Renal cortical epithelial cell (primary cell): Measurements from ENCODE around the gene PRKN. TPM values are rescaled to one million over a fixed set of nuclear protein-coding genes. Genes with fewer than 3 reads are reported as not detected.

ENCODE experiments used
- DNase-seq: peaks from one replicate; pipeline ENCODE4 v3.0.0-alpha.2; 2011; ENCODE audit warnings: low read depth
- total RNA-seq: library from RNA; depleted of rRNA; stranded (reverse); fragments of >200 nt; gene quantifications from 2 replicates; pipeline ENCODE4 v1.2.3, GENCODE V29; 2014

PRKN gene
- total RNA-seq, 1 donor from 2014 or later = 3.6 TPM

DNA sequence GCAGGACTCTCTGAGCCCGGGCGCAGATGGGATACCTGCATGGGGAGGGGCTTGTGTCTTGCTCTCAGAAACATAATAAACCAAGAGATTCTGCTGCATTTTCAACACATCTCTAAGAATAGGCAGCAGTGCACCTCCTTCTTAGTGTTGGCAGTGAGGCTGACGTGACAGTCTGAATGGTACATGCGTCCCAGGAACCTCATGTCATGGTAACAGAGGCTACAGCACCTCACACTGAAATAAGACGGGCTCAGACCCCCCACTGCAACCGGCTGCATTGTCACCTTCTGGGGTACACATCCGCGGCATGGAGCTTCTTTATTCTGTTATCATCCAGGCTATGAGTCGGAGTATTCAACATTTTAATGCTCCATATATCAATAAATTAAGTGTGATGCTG is 1056.4 kb downstream of the PRKN start:
- DNase-seq = no peak

DNA sequence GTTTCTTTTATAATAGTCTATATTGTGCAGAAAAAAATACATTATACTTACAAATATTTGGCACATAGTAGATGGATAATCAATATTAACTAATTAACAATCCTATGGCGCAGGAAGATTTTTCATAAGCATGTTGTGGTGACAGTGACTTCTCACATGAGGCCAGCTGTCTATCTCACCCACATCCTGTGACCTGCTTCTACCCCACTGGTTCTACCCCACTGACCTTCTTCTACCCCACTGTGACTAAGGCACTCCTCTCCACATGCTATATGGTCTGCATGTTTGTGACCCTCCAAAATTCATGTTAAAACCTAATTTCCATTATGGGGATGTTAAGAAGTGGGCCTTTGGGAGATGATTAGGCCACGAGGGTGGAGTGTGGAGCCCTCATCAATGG is 1058.9 kb downstream of the PRKN start:
- no peak for DNase-seq

DNA sequence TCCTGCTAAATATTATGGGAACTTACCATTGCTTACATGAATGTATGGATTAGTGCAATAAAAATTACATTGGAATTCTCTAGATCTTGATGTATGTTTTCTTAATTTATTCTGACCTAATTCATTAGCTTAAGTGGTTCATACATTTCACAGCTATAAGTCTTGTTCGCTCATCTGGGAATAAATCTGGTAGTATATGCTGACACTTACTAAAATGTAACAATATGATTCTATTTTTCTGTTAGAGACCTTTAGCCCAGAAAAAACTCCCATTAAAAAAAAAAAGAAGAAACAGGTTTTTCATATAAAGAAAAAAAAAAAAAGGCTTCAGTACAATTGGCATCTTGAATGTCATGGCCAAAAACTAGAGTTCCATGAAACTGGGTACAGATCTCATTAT is 1059.6 kb downstream of the PRKN start:
- DNase-seq = no peak

DNA sequence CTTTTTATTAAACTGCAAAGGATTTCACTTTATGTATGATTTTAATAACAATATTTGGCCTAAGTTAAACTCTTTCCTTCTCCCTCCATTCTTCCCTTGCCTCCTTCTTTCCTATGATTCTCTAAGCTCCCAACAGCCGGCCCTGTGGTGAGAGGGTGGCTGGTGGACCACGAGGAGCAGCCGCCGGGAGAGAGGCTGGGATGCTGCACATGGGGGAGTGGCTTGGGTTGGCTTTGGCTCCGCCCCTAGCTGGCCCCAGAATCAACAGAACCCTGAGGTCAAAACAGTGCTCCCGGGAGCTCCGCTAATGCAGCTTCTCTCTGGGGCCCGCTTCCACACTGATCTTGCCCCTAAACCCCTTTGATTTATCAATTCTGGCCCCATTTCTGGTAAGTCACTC is 1063.9 kb downstream of the PRKN start:
- DNase-seq = no peak

DNA sequence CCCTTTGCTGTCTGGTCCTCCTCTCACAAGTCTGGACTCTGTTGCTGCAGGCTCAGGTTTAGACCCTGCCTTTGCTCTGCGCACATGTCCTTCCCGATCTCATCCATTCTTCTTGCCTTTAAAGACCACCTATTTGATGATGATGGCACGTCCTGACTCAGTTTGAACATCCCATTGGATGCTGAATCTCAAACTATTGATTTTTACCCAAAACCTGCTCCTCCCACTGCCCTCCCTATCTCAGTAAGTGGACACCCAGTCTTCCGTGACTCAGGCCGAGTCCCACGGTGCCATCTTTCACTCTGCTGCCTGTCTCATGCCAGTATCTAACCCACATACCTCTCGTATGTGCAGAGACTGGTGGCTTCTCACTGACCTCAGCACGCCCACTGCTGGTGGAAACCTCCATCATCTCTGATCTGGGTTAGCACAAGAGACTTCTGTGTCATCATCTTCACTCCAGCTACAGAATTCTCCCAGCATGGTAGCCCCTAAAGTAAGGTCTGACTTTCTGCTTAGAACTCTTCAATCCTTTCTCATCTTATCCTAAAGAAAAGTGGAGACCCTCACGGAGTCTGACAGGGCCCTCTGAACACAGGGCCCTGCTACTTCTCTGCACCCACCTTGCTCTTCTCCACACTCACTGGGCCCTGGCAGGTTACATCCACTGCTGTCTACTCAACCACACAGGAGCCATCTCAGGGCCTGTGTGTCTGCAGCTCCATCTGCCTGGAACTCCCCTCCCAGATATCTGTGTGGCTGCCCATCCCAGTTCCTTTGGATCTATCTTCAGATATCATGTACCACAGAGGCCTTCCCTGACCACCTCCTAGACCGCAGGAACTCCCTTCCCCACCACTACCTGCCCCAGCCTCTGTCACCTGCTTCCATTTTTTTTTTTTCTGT is 1066.6 kb downstream of the PRKN start:
- DNase-seq = no peak

DNA sequence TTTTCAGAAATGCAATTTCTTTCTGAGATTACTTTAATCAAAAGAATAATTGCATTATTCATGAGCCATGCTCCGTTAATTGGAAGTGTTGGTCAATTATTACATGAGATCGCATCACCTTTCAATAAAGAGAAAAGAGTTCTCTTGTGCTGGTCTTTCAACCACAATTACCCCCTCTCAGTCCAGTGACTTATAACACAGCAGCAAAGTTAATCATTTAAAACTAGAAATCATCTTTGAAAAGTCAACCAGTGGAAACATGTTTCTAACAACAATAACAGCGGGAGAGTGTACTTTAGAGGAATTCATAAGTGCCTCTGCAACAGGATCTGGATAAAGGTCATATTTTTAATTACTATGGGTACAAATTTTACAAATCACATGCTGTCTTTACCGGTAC is 1069.4 kb downstream of the PRKN start:
- DNase-seq = peak; percentile 95

DNA sequence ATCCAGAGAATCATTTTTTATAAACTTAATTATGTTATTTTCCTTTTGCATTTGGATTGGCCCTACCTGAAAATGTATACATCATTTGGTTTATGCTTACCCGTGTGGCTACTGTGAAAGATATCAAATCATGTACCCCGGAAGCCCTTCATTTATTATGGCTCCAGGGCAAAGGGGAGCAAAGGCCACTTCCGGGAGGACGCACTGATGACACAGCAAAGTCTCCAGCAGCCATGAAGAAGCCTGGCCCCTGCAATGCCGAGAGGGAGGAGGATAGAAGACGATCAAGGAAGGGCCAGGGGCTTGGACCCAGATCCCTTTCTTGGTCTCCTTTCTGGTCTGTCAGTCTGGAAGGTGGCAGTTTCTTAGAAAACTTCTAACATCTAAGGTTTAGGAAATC is 1073.4 kb downstream of the PRKN start:
- no peak for DNase-seq

DNA sequence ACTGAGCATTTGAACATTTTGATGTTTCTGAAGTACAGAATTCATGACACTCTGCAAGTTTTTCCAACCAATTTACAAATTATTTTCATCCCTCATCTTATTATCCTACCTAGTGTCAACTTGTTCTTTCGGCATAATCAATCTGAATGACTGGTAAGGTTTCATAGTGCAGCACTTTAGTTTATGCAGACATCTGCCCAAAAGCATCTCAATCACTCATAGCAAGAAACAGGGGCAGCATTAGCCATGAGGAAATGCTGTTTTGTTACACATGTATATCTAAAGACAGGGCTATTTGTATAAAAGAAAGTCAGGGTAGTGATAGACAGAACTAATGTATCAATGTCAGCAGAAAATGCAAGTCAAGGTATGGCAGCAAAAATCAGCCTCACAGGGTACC is 1075.6 kb downstream of the PRKN start:
- no peak for DNase-seq

DNA sequence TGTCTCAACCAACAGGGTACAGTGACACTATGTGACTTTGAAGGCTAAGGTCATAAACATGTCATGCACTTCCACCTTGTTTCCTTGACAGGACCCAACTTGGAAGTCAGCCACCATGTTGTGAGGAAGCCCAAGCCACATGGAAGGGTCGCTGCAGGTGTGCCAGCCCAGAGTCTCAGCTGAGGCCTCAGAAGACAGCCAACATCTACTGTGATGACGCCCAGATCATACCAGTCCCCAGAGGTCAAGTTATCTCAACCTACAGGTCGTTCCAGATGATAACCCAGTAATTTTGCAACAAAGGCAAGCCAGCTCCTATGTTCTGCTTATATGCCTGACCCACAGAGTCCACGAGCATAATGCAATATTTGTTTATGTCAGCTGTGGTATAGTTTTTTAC is 1077.7 kb downstream of the PRKN start:
- DNase-seq = no peak

DNA sequence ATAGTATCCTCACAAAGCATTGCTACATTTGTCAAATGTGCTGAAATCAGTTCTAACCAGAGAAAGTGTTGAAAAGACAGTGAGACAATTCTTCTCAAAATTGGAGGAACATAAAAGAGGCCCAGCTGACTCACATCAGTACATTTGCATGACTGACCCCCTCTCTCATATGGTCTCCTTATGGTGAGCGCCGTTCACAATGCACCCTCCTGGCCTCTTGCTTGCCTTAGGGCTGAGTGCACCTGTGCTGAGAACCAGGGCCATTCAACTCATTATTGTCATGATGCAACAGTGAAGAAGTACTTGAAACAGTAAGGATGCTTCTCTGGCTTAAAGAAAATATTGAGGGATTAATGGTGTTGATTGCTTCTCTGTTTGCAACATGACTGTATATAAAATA is 1078.5 kb downstream of the PRKN start:
- no peak for DNase-seq

DNA sequence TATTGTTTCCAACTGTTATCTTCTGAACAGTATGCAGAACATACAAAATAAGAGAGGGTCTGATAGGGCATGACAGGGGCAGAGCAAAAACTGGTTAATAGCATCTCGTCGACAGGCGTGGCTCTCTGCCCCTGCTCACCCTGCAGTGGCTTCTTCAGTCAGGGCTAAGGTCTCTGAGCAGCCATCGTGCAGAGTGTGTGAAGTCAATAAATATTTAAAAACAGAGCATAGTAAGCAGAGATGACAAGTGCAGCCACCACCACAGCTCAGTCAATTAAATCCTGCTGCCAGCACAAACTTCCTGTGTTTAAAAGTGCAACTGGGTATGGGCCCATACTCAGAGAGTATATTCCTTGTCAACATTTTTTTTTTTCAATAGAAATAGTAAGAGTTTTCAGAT is 1080.3 kb downstream of the PRKN start:
- DNase-seq = no peak

DNA sequence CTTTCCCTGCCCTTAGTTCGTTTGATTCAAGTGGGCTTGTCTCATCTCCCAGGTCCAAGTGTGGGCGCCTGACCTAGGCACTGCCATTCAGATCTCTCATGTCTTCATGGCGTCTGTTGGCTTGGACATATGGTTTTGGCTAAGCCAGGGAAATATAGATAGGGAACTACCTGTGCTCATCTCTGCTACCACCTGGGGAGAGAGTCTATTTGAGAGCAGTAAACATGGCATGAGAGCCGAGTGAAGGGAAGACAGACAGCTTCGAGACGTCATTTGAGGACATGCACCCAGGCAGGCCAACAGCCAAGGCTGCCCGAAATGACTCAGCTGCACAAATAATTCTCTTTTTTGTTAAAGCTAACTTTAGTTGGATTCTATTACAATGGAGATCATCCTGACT is 1083.0 kb downstream of the PRKN start:
- DNase-seq = no peak

DNA sequence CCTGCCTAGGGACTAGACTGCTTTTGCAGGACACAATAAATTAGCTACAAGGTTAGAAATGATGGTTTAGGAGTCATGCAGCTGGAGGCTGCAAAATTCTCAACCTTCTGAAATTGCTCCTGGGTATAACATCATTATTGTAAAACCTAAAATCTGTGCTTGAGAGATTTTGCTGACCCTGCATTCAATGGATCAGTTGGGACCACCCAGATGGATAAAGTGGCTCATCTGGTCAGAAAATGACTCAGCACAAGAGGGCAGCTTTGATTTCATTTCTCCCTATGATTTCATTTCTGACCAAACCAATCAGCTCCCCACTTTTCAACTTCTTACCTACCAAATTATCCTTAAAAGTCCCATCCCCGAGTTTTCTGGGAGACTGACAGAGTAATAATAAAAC is 1086.4 kb downstream of the PRKN start:
- DNase-seq = no peak

DNA sequence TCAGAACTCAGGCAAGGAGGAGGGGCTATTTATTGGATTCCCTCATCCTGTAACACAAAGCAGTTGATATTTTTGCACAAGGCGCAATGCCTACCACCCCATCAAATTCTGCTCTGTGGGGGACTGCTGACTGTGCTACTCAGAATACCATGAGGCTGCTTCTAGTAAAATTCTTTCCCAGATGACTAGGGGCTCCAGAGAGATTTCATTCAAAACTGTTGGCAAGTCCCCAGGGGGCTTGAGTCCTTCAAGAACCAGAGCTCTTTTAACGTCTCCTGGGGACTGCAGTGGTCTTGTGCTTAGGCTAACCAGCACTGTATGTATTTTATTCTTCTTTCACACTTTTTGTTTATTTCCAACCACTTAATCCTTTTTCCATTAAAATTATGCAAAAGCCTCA is 1087.8 kb downstream of the PRKN start:
- no peak for DNase-seq

DNA sequence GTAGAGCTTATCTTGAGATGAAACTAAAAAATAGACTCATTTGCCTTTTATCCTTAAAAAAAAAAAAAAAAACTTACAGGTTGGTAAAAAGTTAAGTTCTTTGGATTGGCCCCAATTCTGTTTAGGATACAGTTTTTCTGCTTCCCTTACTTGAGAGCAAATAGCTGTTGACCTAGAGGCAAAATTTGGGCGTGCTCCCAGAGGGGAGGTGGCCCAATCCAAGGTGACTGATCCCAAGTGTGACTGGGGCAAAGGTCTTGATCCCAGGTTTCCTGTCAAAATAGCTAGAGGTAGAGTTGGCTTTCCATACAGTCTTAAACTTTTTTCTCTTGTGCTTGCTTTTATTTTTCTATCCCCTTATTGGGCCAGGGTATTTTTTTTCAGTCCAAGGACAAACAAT is 1089.9 kb downstream of the PRKN start:
- DNase-seq = no peak

DNA sequence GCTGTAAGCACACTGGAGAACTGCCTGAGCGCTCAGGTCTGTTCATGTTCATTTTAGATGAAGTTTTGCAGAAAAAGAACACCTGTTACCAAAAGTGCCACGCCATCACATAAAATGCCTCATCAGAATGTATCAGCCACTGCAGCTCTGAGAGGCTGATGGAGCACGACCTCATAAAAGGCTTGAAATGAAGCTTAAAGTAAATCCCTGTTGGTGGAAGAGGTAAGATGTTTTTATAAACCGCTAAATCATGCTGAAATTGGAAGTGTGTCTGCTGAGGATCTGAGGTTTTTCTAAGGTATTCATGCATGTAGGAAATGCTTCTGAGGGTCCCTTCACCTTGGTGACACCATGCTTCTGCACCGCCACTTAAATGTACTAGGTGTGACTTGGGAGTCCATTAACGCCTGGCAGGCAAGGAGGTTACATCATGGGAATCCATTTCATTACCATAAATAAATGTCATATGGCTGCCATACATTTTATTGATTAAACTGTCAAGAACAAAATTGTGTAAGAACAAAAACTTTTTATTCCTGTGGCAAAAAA is 1090.6 kb downstream of the PRKN start:
- no peak for DNase-seq

DNA sequence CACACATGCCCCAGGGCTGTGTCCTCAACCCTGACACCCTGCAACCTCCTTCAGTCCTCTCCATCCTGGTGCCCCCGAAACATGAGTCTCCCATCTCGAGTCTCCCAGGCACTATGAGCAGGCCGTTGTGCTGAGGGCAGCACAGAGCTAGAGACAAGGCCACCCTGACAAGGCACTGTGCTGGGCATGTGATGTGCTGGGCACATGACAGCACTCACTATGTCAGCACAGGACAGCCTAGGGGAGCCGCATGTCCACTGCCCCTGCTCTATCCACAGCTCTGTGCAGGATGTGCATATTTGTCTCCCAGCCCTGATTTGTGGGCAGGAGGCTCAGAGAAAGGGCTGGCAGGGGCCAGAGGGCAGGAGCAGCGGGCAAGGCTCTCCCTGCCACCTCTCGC is 1091.6 kb downstream of the PRKN start:
- DNase-seq = no peak

DNA sequence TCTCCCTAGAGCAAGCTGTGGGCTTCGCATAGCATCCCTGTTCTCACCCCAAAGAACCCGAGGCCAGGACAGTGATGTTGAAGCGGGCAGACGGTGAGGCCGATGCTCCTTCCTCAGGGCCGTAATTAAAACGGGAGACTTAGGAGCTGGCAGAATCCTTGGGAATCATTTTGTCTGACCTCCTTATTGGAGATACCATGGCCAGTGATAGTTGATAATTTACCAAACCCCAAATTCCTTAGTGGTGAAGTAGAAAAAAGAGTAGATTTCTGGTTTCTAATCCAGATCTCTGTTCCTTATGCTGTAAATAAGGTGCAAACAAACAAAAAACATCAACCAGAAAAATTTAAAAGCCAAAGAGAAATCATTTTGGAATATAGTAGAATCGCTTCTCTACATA is 1092.7 kb downstream of the PRKN start:
- DNase-seq = peak; percentile 57

DNA sequence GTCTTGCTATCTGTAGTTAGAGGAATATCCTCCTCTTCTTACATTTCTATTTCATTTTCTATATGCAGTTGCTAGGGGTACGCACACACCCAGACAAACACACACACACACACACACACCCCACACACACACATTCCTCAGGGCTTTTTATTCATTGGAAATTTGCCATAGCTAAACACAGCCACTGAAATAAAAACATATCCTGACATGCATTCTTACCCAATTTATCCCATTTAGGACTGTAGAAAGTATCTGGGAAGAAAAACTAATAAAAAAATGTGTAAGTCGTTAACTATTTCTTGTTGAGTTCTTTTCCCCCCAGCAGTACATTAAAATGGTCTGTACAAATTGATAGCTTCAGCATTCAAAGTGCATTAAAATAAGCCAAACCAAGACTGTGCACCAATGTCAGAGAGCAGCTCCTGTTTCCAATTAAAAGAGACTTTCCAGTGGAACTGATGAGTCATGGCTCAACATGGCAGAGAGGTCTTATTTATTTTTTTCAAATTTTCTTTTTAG is 1095.8 kb downstream of the PRKN start:
- DNase-seq = peak; percentile 58

DNA sequence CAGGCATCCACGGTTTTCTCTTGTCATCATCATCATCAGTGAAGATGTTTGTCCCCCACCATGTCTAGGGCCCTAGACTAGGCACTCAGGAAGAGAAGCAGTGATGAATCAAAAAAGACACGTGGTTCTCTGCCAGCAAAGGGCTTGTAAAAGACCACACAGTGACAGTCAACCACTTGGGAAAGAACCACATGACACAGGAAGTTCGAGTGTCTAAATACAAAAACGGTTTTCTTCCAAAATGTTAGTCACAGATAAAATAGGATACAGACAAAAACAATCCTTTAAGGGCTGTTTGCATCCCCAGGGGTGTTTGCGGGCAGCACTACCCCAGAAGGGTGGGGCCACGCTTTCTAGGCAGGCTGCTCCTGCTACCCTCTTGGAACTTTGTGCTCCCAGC is 1096.9 kb downstream of the PRKN start:
- no peak for DNase-seq

DNA sequence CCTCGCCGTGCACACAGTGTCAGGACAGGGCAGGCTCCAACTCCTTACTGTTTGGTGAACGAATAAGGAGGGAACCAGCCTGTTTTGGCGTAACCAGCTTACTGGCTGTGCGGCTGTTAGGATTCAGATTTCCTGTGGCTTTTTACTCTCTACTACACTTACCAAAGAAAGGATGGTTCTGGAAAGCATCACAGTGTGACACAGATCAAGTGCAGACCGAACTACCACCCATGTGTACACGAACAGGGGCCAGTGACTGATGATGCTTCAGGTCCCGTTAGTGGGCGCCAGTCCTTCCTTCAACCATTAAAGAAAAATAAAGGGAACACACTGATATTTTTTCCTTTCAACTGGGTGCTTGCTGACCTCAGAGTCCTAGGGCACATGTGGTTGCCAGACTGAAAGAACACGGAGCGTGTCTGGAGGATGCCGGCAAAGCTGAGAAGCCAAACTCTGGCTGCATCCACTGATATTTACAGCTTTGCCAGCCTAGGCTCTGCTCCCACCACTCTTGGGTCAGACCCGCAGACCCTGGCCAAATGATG is 1101.4 kb downstream of the PRKN start:
- no peak for DNase-seq

DNA sequence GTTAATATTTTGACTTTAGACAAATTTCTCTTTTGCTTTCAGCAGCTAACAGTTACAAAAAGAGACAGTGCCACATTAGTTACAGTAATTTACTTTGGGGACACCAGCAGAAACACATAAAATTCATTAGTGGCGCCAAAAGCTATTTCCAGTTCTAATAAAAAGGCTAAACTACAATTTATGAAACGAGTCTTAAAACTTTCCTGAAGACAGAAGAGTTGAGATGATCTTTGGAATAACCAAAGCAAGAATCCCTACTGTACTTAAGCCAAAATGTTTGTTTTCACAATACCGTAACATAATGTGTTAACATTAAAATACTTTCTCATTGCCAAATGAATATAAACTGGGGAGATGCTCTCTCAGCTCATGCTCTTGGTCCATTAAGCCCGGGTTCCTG is 1103.5 kb downstream of the PRKN start:
- no peak for DNase-seq

DNA sequence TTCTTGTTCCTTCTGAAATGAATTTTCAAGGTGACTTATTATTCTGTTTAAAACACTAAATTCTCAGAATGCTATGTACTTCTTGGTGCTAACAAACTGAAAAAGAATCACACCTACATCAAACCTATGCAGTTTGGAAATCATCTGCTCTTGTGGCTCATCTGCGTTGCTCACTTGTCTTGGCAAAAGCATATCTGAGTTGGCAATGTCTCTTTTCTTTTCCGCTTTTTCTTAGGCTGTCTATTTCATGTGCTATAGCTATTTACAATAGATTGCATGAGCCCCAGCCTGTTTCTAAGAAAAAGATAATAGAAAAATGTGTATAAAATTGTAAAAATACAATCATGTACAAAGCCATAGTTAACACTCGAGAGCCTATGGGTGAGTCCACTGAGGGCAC is 1104.8 kb downstream of the PRKN start:
- DNase-seq = no peak
